Sigmoid colon (tissue), 7 donors: Measurements from ENCODE around the gene FAM193A. TPM values are rescaled to one million over a fixed set of nuclear protein-coding genes. Genes with fewer than 3 reads are reported as not detected.
"Not testable (repeated sequence)": the region's sequence is repeated elsewhere in the genome, so short reads cannot be mapped to it uniquely, and the experiment has no call there.

Experiments used
- DNase-seq: peaks from one replicate; pipeline ENCODE4 v3.0.0-alpha.2; 2019
- H3K27ac ChIP-seq, 4 donors: fragments of 200-600 bp; sonication (generic); one replicate each; pipeline ENCODE4 v1.5.1; 2016 to 2019; ENCODE audit warnings: mild to moderate bottlenecking in 1 of 4
- H3K27me3 ChIP-seq, 3 donors: fragments of 200-600 bp; sonication (generic); one replicate each; pipeline ENCODE4 v1.5.1; 2019; ENCODE audit warnings: mild to moderate bottlenecking in 1 of 3
- H3K36me3 ChIP-seq, 4 donors: fragments of 200-600 bp; sonication (generic); one replicate each; pipeline ENCODE4 v1.5.1; 2016 to 2019
- H3K4me1 ChIP-seq, 4 donors: fragments of 200-600 bp; sonication (generic); one replicate each; pipeline ENCODE4 v1.5.1; 2017 to 2019
- H3K4me3 ChIP-seq, 4 donors: fragments of 200-600 bp; sonication (generic); one replicate each; pipeline ENCODE4 v1.5.1; 2017 to 2019; ENCODE audit warnings: mild to moderate bottlenecking in 2 of 4, moderate library complexity in 1 of 4
- H3K9me3 ChIP-seq, 4 donors: fragments of 200-600 bp in 3 of 4; sonication (generic) in 3 of 4; one replicate each; pipeline versions ENCODE4 v1.5.1 to v1.6.1; 2013 to 2019
- CTCF ChIP-seq, 4 experiments: fragments of 450-650 bp in 3 of 4; fragments of 200-600 bp in 1 of 4; IDR thresholded peaks; one replicate each; pipeline ENCODE4 v1.5.1; 2016 to 2019; ENCODE audit warnings: antibody characterized with exemption in 4 of 4, mild to moderate bottlenecking in 3 of 4, moderate library complexity in 2 of 4
- EP300 ChIP-seq, 4 donors: sonication (generic); formaldehyde crosslinking; IDR thresholded peaks; one replicate each; pipeline ENCODE4 v1.6.1; 2017; ENCODE audit warnings: antibody characterized with exemption in 4 of 4
- POLR2A ChIP-seq, 2 donors: fragments of 450-650 bp; IDR thresholded peaks; one replicate each; pipeline ENCODE4 v1.6.1; 2016; ENCODE audit warnings: antibody characterized with exemption in 2 of 2, mild to moderate bottlenecking in 2 of 2, moderate library complexity in 2 of 2
- POLR2AphosphoS5 ChIP-seq, 4 donors: sonication (generic); formaldehyde crosslinking; IDR thresholded peaks; one replicate each; pipeline ENCODE4 v1.6.1; 2017; ENCODE audit warnings: antibody characterized with exemption in 4 of 4
- WGBS, 2 donors: extraction: QIAGEN DNeasy Blood & Tissue Kit; methylation state at CpG; one replicate each; pipeline ENCODE4 v1.1.7; 2013; 5-methylcytosine and 5-hydroxymethylcytosine counted together
- intact Hi-C: fragments of 100-400 bp; cut with DNase I; formaldehyde crosslinking; loops from one replicate; pipeline ENCODE4 v1.15.1; 2023
- polyA plus RNA-seq, 3 donors: library from polyadenylated mRNA; stranded (reverse); fragments of 200-250 nt; gene quantifications; one replicate each; pipeline ENCODE4 v1.2.3, GENCODE V29; 2013
- total RNA-seq, 4 donors: library from RNA; depleted of rRNA; stranded (reverse); fragments of >200 nt; gene quantifications; one replicate each; pipeline ENCODE4 v1.1.0, GENCODE V29; 2016
- donor health status: healthy with polysubstance abuse.
- donor health status: Bipolar disorder and iron deficiency.
- donor health status: healthy.

FAM193A gene
- total and polyA plus RNA-seq, 7 donors: 6.0 to 32.4 (median 17.4) TPM

GRCh38 chr4:2535376-2536192, 863 bp upstream of the FAM193A start:
- Histone ChIP-seq H3K36me3 (no peaks in the 10 kb centered on the region), H3K27me3 (no peaks in the 10 kb centered on the region), H3K4me3 (peak overlapping the region; percentile 72 to 98 (median 88)), H3K4me1 (peaks cover 0 to 34% (median 28%) of the 10 kb centered on the region in 4 donors), H3K9me3 (no peaks in the 10 kb centered on the region), H3K27ac (peak overlapping the region; percentile 94 to 98 (median 96))
- DNase-seq: peak; percentile 80
- WGBS, 2 donors: 1 to 3% methylated on average over 77 of the region's 77 CpGs
- TF ChIP-seq POLR2AphosphoS5 (IDR thresholded peaks at IDR 0.05) (peak; percentile 15 to 78 (median 60)), EP300 (IDR thresholded peaks at IDR 0.05) (no peak), POLR2A (IDR thresholded peaks at IDR 0.05) (peak in 1 of 2 donors; percentile 30), CTCF (IDR thresholded peaks at IDR 0.05) (no peak)
- intact Hi-C loops: loop anchor here (2.0 to 10.0 kb wide), 5 partner anchors 67 to 427 kb away; partner anchors contain the start of genes ADD1, CFAP99, GRK4 and NOP14

GRCh38 chr4:2537011-2537830, 774 bp downstream of the FAM193A start:
- intact Hi-C loops: loop anchor here (2.0 to 10.0 kb wide), 5 partner anchors 68 to 426 kb away; partner anchors contain the start of genes ADD1, CFAP99, GRK4 and NOP14
- TF ChIP-seq POLR2A (IDR thresholded peaks at IDR 0.05) (no peak), CTCF (IDR thresholded peaks at IDR 0.05) (no peak), EP300 (IDR thresholded peaks at IDR 0.05) (no peak), POLR2AphosphoS5 (IDR thresholded peaks at IDR 0.05) (no peak)

GRCh38 chr4:2543580-2544191, 7.2 kb downstream of the FAM193A start:
- peaks cover 0 to 31% (median 16%) of the 10 kb centered on the region in 4 donors for H3K4me1 ChIP-seq
- H3K9me3 ChIP-seq, intact Hi-C loops, H3K36me3 ChIP-seq, H3K27ac ChIP-seq, H3K27me3 ChIP-seq, DNase-seq, H3K4me3 ChIP-seq: not testable (repeated sequence)
- 87 to 91% methylated on average over 10 of the region's 10 CpGs for WGBS, 2 donors

More at GRCh38 chr4:2537011-2537830, 774 bp downstream of the FAM193A start:
- 0 to 1% methylated on average over 103 of the region's 103 CpGs for WGBS, 2 donors
- Histone ChIP-seq H3K36me3 (no peaks in the 10 kb centered on the region), H3K27me3 (no peaks in the 10 kb centered on the region), H3K27ac (peak overlapping the region; percentile 94 to 98 (median 96)), H3K4me1 (peaks cover 0 to 41% (median 30%) of the 10 kb centered on the region in 4 donors), H3K9me3 (no peaks in the 10 kb centered on the region), H3K4me3 (peak overlapping the region; percentile 75 to 98 (median 88))
- peak; percentile 71 for DNase-seq

GRCh38 chr4:2545321-2546013, 9.0 kb downstream of the FAM193A start:
- intact Hi-C loops: no loop called here
- no peaks in the 10 kb centered on the region for H3K27me3 ChIP-seq
- no peak for DNase-seq
- TF ChIP-seq EP300 (IDR thresholded peaks at IDR 0.05) (no peak), POLR2A (IDR thresholded peaks at IDR 0.05) (no peak), POLR2AphosphoS5 (IDR thresholded peaks at IDR 0.05) (no peak), CTCF (IDR thresholded peaks at IDR 0.05) (no peak)
- peaks cover 0 to 24% (median 8%) of the 10 kb centered on the region in 4 donors for H3K4me1 ChIP-seq
- no peak overlapping the region for H3K4me3 ChIP-seq
- H3K36me3 ChIP-seq: no peaks in the 10 kb centered on the region
- H3K9me3 ChIP-seq: no peaks in the 10 kb centered on the region
- 94% methylated on average over 7 of the region's 7 CpGs for WGBS, 2 donors
- no peak overlapping the region for H3K27ac ChIP-seq
